Heart right ventricle (tissue), 16 donors: ENCODE measurements around the gene COL4A3. TPM values are rescaled to one million over a fixed set of nuclear protein-coding genes. Genes with fewer than 3 reads are reported as not detected.

Source experiments
- ATAC-seq, 8 donors: fragments of 200-7000 bp; cut with Tn5 transposase; one replicate each; pipeline ENCODE4 v1.9.1; 2020; ENCODE audit warnings: mild to moderate bottlenecking in 8 of 8, moderate library complexity in 8 of 8, moderate number of reproducible peaks in 1 of 8
- DNase-seq, 2 donors: peaks; one replicate each; pipeline ENCODE4 v3.0.0-alpha.2; 2020
- H3K27ac ChIP-seq, 10 donors: fragments of 200-600 bp; sonication (generic) in 2 of 10; one replicate each; pipeline versions ENCODE4 v1.5.0 to v1.8.0; 2020 to 2022; ENCODE audit warnings: mild to moderate bottlenecking in 3 of 10
- H3K27me3 ChIP-seq, 7 donors: fragments of 200-600 bp; one replicate each; pipeline ENCODE4 v1.8.0; 2021 to 2022; ENCODE audit warnings: mild to moderate bottlenecking in 2 of 7
- H3K36me3 ChIP-seq, 9 donors: fragments of 200-600 bp; sonication (generic) in 1 of 9; one replicate each; pipeline versions ENCODE4 v1.5.0 to v1.8.0; 2020 to 2022; ENCODE audit warnings: mild to moderate bottlenecking in 2 of 9
- H3K4me1 ChIP-seq, 9 donors: fragments of 200-600 bp; sonication (generic) in 1 of 9; one replicate each; pipeline versions ENCODE4 v1.5.0 to v1.8.0; 2020 to 2022; ENCODE audit warnings: mild to moderate bottlenecking in 4 of 9
- H3K4me3 ChIP-seq, 10 donors: fragments of 200-600 bp; sonication (generic) in 2 of 10; one replicate each; pipeline versions ENCODE4 v1.5.0 to v1.8.0; 2020 to 2022; ENCODE audit warnings: mild to moderate bottlenecking in 7 of 10, moderate library complexity in 2 of 10
- H3K9me3 ChIP-seq, 11 donors: fragments of 200-600 bp in 10 of 11; sonication (generic) in 2 of 11; one replicate each; pipeline versions ENCODE4 v1.5.0 to v1.8.0; 2013 to 2022; ENCODE audit warnings: mild to moderate bottlenecking in 2 of 11, control low read depth in 1 of 11, moderate library complexity in 1 of 11
- WGBS, 2 donors: extraction: QIAGEN DNeasy Blood & Tissue Kit; methylation state at CpG; one replicate each; pipeline ENCODE4 v1.1.7; 2013; ENCODE audit warnings: inconsistent platforms in 1 of 2; 5-methylcytosine and 5-hydroxymethylcytosine counted together
- intact Hi-C, 10 donors: fragments of 100-400 bp; cut with DNase I; formaldehyde crosslinking; loops; one replicate each; pipeline versions ENCODE4 v1.11.1 to v1.14.2; 2022
- polyA plus RNA-seq, 2 donors: library from polyadenylated mRNA; stranded (reverse); fragments of 200-250 nt; gene quantifications; one replicate each; pipeline ENCODE4 v1.2.3, GENCODE V29; 2013
- total RNA-seq, 10 donors: library from RNA; stranded (reverse); fragmentation: NEBNext Ultra II Directional in 3 of 10; extraction: Animal tissue kit (Norgen Biotek cat#: 25700) in 3 of 10; gene quantifications; one replicate each; pipeline versions ENCODE4 v1.2.1 to v1.2.4, GENCODE V29; 2021 to 2023
- TF ChIP-seq, protein P1 (sequence below), 9 donors: fragments of 200-600 bp; sonication (generic) in 2 of 9; IDR thresholded peaks; one replicate each; pipeline versions ENCODE4 v1.5.0 to v1.8.0; 2021 to 2022; ENCODE audit warnings: antibody characterized with exemption in 9 of 9, mild to moderate bottlenecking in 5 of 9, moderate library complexity in 1 of 9
- donor health status: Arrhythmogenic right ventricular cardiomyopathy.
- donor health status: ischemic (EF 13 %, LVEDD 7.1; RV severe dilation, severe dysfunction).
- donor health status: healthy with polysubstance abuse.
- donor health status: DM: no; HTN: yes; CAD: no.
- donor health status: DM: no; HTN: no; CAD: no.
- donor health status: ischemic (EF 25% LVEDD 6.9; RV normal size, moderate dysfunction).
- donor health status: ischemic (EF 25% LVEDD 5.7; RV mildly dilated, moderate dysfunction).
- donor health status: healthy.
- donor health status: DM: yes; HTN: yes; CAD: no.
- donor health status: Ischemic cardiomyopathy.
- donor health status: ischemic (EF 35%, LVEDD 5.7; RV mildly dilated, moderate dysfunction).
- donor health status: nonischemic (EF 11% LVEDD 7.7; RV severe dilation, severe dysfunction).
- donor health status: DM: yes; HTN: yes; CAD: no.
- donor health status: PGD.
- donor health status: ischemic (EF 29% LVEDD 5.4; RV normal size, mild dysfunction).
- donor health status: nonischemic (EF 23%, LVEDD 6.1; RV moderate dilation, normal function).

The COL4A3 gene
- total and polyA plus RNA-seq, 12 donors = 0.91 to 6.2 (median 2.3) TPM

DNA sequence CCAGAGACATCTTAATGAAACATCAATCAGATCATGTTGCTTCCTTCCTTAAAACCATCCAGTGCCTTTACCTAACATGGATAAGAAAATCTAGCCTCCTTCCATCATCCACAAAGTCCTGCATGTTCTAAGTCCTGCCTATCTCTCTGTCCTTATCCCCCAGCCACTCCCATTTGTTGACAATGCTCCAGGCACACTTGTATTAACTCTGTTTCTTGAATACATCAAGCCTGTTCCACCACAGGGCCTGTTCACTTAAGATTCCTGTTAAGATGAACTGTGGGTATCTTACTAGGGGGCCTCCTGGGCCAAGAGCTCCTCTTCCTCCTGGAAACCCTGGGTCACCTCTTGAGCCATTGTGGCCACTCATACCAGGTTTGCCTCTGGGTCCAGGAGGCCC is 46.1 kb upstream of the COL4A3 start:
- ATAC-seq (no peak), DNase-seq (no peak)
- no peak overlapping the region for H3K4me3 ChIP-seq
- intact Hi-C loops = no loop called here
- no peaks in the 10 kb centered on the region for H3K4me1 ChIP-seq
- H3K9me3 ChIP-seq = no peaks in the 10 kb centered on the region
- TF ChIP-seq, protein P1, sequence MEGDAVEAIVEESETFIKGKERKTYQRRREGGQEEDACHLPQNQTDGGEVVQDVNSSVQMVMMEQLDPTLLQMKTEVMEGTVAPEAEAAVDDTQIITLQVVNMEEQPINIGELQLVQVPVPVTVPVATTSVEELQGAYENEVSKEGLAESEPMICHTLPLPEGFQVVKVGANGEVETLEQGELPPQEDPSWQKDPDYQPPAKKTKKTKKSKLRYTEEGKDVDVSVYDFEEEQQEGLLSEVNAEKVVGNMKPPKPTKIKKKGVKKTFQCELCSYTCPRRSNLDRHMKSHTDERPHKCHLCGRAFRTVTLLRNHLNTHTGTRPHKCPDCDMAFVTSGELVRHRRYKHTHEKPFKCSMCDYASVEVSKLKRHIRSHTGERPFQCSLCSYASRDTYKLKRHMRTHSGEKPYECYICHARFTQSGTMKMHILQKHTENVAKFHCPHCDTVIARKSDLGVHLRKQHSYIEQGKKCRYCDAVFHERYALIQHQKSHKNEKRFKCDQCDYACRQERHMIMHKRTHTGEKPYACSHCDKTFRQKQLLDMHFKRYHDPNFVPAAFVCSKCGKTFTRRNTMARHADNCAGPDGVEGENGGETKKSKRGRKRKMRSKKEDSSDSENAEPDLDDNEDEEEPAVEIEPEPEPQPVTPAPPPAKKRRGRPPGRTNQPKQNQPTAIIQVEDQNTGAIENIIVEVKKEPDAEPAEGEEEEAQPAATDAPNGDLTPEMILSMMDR (IDR thresholded peaks at IDR 0.05) = no peak
- H3K27me3 ChIP-seq = no peaks in the 10 kb centered on the region
- no peak overlapping the region for H3K27ac ChIP-seq
- H3K36me3 ChIP-seq = peaks cover 0 to 52% (median 0%) of the 10 kb centered on the region in 9 donors

DNA sequence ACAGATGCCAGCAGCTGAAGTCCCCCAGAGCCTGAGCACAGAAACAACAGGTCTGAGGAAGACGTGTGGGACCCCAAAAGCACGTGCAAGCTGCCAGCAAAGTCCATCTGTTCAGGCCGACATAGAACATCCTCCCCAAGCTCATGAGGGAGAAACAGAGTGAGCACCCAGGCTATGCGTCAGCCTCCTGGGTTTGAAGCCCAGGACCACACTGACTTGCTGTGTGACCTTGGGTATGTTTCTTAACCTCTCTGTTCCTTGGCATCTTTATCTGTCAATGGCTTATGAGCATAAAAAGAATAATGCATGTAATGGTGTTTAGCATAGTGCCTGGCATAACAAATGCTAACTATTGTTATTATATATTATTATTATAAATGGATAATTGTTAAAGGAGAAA is 40.7 kb upstream of the COL4A3 start:
- intact Hi-C loops = no loop called here
- WGBS, 2 donors = 70 to 81% methylated on average over 4 of the region's 4 CpGs
- H3K36me3 ChIP-seq = peaks cover 0 to 21% (median 0%) of the 10 kb centered on the region in 9 donors
- no peak for DNase-seq
- no peaks in the 10 kb centered on the region for H3K4me1 ChIP-seq
- no peaks in the 10 kb centered on the region for H3K9me3 ChIP-seq
- TF ChIP-seq, protein P1 (IDR thresholded peaks at IDR 0.05) = no peak
- ATAC-seq = no peak
- H3K4me3 ChIP-seq = no peak overlapping the region
- H3K27ac ChIP-seq = no peak overlapping the region
- no peaks in the 10 kb centered on the region for H3K27me3 ChIP-seq

DNA sequence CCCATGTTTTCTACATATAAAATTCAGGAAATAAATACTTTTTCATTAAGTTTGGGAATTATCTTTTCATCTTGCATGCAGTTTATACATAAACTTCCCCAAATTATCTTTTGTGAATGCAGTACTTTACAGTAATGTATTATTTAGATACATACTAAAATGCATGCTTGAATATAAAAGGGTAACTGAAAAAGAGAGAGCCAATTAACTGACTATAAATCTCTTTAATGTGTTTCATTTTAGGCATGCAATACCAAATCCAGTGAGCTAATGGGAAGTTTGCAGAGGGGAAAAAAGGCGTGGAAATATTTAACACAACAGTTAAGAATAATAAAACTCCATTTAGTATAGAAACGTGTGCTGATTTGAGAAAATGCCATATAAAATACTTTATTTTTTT is 39.6 kb upstream of the COL4A3 start:
- no peaks in the 10 kb centered on the region for H3K27me3 ChIP-seq
- H3K9me3 ChIP-seq = no peaks in the 10 kb centered on the region
- DNase-seq = no peak
- intact Hi-C loops = no loop called here
- H3K4me3 ChIP-seq = no peak overlapping the region
- H3K4me1 ChIP-seq = peaks cover 0 to under 1% (median 0%) of the 10 kb centered on the region in 9 donors
- 76 to 82% methylated on average over 2 of the region's 2 CpGs for WGBS, 2 donors
- TF ChIP-seq, protein P1 (IDR thresholded peaks at IDR 0.05) = no peak
- H3K36me3 ChIP-seq = peaks cover 0 to 9% (median 0%) of the 10 kb centered on the region in 9 donors
- no peak for ATAC-seq
- no peak overlapping the region for H3K27ac ChIP-seq

DNA sequence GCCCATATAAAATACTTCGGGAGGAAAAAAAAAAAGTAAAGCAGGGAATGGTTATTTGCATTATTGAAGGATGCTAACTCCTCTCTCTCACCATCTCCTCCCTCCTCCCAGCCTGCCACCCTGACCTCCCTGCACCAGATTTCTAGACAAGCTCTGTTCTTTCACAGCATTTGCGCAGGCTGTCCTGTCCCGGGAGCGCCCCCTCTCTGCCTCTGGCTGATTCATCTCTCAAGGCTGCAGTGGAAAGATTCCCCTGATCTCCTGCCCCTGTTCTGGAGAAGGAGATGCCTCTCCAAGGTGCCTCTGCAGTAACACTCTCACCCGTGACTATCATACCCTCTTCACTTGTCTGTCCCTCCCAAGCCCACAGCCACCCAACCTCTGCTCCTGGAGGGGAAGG is 38.9 kb upstream of the COL4A3 start:
- DNase-seq = no peak
- H3K27me3 ChIP-seq = no peaks in the 10 kb centered on the region
- H3K4me3 ChIP-seq = no peak overlapping the region
- H3K9me3 ChIP-seq = no peaks in the 10 kb centered on the region
- 62 to 66% methylated on average over 5 of the region's 5 CpGs for WGBS, 2 donors
- intact Hi-C loops = no loop called here
- no peak for ATAC-seq
- peaks cover 0 to 6% (median 0%) of the 10 kb centered on the region in 9 donors for H3K36me3 ChIP-seq
- no peak overlapping the region for H3K27ac ChIP-seq
- TF ChIP-seq, protein P1 (IDR thresholded peaks at IDR 0.05) = no peak
- H3K4me1 ChIP-seq = peaks cover 0 to 7% (median 0%) of the 10 kb centered on the region in 9 donors
